IPS-20b (cell line): ENCODE data around the gene SLC52A1.
"Not testable (repeated sequence)": the region's sequence is repeated elsewhere in the genome, so short reads cannot be mapped to it uniquely, and the experiment has no call there.

ENCODE experiments used
- H3K27ac ChIP-seq: one replicate; pipeline ENCODE4 v1.5.1; 2013; ENCODE audit warnings: low read length
- H3K27me3 ChIP-seq: 2 replicates; pipeline ENCODE4 v1.6.1; 2013; ENCODE audit warnings: mild to moderate bottlenecking, low read length, inconsistent platforms; ENCODE audit not compliant: insufficient read depth
- H3K36me3 ChIP-seq: 2 replicates; pipeline ENCODE4 v1.6.1; 2013; ENCODE audit warnings: low read depth, mild to moderate bottlenecking, inconsistent platforms, low read length, moderate library complexity; ENCODE audit not compliant: insufficient read depth
- H3K4me1 ChIP-seq: 2 replicates; pipeline ENCODE4 v1.6.1; 2013; ENCODE audit warnings: mild to moderate bottlenecking, control low read depth, inconsistent platforms, low read length, moderate library complexity; ENCODE audit not compliant: insufficient read depth
- H3K4me3 ChIP-seq: 2 replicates; pipeline ENCODE4 v1.5.1; 2013; ENCODE audit warnings: mild to moderate bottlenecking, low read length, inconsistent platforms
- H3K9ac ChIP-seq: 2 replicates; pipeline ENCODE4 v1.6.1; 2013; ENCODE audit warnings: low read depth, mild to moderate bottlenecking, inconsistent platforms, low read length, moderate library complexity
- H3K9me3 ChIP-seq: 2 replicates; pipeline ENCODE4 v1.6.1; 2013; ENCODE audit warnings: mild to moderate bottlenecking, low read depth, low read length, inconsistent platforms; ENCODE audit not compliant: insufficient read depth

The SLC52A1 gene

GRCh38 chr17:5047446-5047845, 12.2 kb upstream of the SLC52A1 start:
- no peak overlapping the region for H3K9ac ChIP-seq
- H3K9me3 ChIP-seq: no peaks in the 10 kb centered on the region
- H3K27ac ChIP-seq: no peak overlapping the region
- H3K4me3 ChIP-seq: no peak overlapping the region
- H3K36me3 ChIP-seq: no peaks in the 10 kb centered on the region
- H3K4me1 ChIP-seq: no peaks in the 10 kb centered on the region
- no peaks in the 10 kb centered on the region for H3K27me3 ChIP-seq

GRCh38 chr17:5045496-5045895, 10.3 kb upstream of the SLC52A1 start:
- no peak overlapping the region for H3K9ac ChIP-seq
- H3K27ac ChIP-seq: no peak overlapping the region
- H3K4me1 ChIP-seq: no peaks in the 10 kb centered on the region
- H3K4me3 ChIP-seq: no peak overlapping the region
- no peaks in the 10 kb centered on the region for H3K27me3 ChIP-seq
- no peaks in the 10 kb centered on the region for H3K36me3 ChIP-seq
- no peaks in the 10 kb centered on the region for H3K9me3 ChIP-seq

- no peak overlapping the region for H3K4me3 ChIP-seq
- H3K9me3 ChIP-seq: no peaks in the 10 kb centered on the region
- H3K36me3 ChIP-seq: no peaks in the 10 kb centered on the region
- H3K4me1 ChIP-seq: no peaks in the 10 kb centered on the region
- H3K9ac ChIP-seq: no peak overlapping the region
- no peaks in the 10 kb centered on the region for H3K27me3 ChIP-seq
- H3K27ac ChIP-seq: no peak overlapping the region
Observed at GRCh38 chr17:5044630-5045029, 9.4 kb upstream of the SLC52A1 start.

GRCh38 chr17:5043524-5043923, 8.3 kb upstream of the SLC52A1 start:
- Histone ChIP-seq H3K4me3 (no peak overlapping the region), H3K9ac (no peak overlapping the region), H3K4me1 (no peaks in the 10 kb centered on the region), H3K27me3 (no peaks in the 10 kb centered on the region), H3K36me3 (no peaks in the 10 kb centered on the region), H3K9me3 (no peaks in the 10 kb centered on the region), H3K27ac (no peak overlapping the region)

GRCh38 chr17:5042157-5043022, 7.2 kb upstream of the SLC52A1 start:
- no peaks in the 10 kb centered on the region for H3K27me3 ChIP-seq
- H3K27ac ChIP-seq: no peak overlapping the region
- H3K9ac ChIP-seq: no peak overlapping the region
- H3K9me3 ChIP-seq: no peaks in the 10 kb centered on the region
- no peak overlapping the region for H3K4me3 ChIP-seq
- H3K4me1 ChIP-seq: no peaks in the 10 kb centered on the region
- no peaks in the 10 kb centered on the region for H3K36me3 ChIP-seq

- Histone ChIP-seq H3K9me3 (no peaks in the 10 kb centered on the region), H3K9ac (no peak overlapping the region), H3K36me3 (no peaks in the 10 kb centered on the region), H3K4me1 (no peaks in the 10 kb centered on the region), H3K4me3 (no peak overlapping the region), H3K27ac (no peak overlapping the region), H3K27me3 (peaks cover 21% of the 10 kb centered on the region)
Observed at GRCh38 chr17:5034651-5035050, 575 bp downstream of the SLC52A1 start.

- Histone ChIP-seq H3K9ac (no peak overlapping the region), H3K36me3 (no peaks in the 10 kb centered on the region), H3K4me3 (no peak overlapping the region), H3K27me3 (peaks cover 21% of the 10 kb centered on the region), H3K9me3 (no peaks in the 10 kb centered on the region), H3K27ac (no peak overlapping the region), H3K4me1 (no peaks in the 10 kb centered on the region)
Observed at GRCh38 chr17:5034063-5034462, 1.2 kb downstream of the SLC52A1 start.

- H3K9me3 ChIP-seq: no peaks in the 10 kb centered on the region
- H3K27ac ChIP-seq: no peak overlapping the region
- no peak overlapping the region for H3K9ac ChIP-seq
- peaks cover 21% of the 10 kb centered on the region for H3K27me3 ChIP-seq
- H3K4me1 ChIP-seq: no peaks in the 10 kb centered on the region
- H3K36me3 ChIP-seq: no peaks in the 10 kb centered on the region
- no peak overlapping the region for H3K4me3 ChIP-seq
Observed at GRCh38 chr17:5033352-5034015, 1.7 kb downstream of the SLC52A1 start.

GRCh38 chr17:5032865-5033264, 2.4 kb downstream of the SLC52A1 start:
- no peak overlapping the region for H3K27ac ChIP-seq

GRCh38 chr17:5031365-5032082, 3.7 kb downstream of the SLC52A1 start:
- Histone ChIP-seq H3K27ac (no peak overlapping the region), H3K4me1 (no peaks in the 10 kb centered on the region), H3K36me3 (no peaks in the 10 kb centered on the region), H3K4me3 (peak overlapping the region; percentile 64; the same call in 1 of the 2 replicates), H3K9ac (no peak overlapping the region), H3K9me3 (no peaks in the 10 kb centered on the region), H3K27me3 (peaks cover 21% of the 10 kb centered on the region)

More at GRCh38 chr17:5032865-5033264, 2.4 kb downstream of the SLC52A1 start:
- Histone ChIP-seq H3K9ac (no peak overlapping the region), H3K9me3 (no peaks in the 10 kb centered on the region), H3K4me1 (no peaks in the 10 kb centered on the region), H3K36me3 (no peaks in the 10 kb centered on the region), H3K27me3 (peaks cover 21% of the 10 kb centered on the region), H3K4me3 (no peak overlapping the region)

GRCh38 chr17:5030168-5030567, 5.1 kb downstream of the SLC52A1 start:
- not testable (repeated sequence) for H3K9me3 ChIP-seq, H3K36me3 ChIP-seq, H3K9ac ChIP-seq, H3K4me3 ChIP-seq, H3K4me1 ChIP-seq, H3K27ac ChIP-seq
- peaks cover 19% of the 10 kb centered on the region for H3K27me3 ChIP-seq
